Lower leg skin (tissue), 4 donors: Measurements from ENCODE around the gene KIF18B. TPM values are rescaled to one million over a fixed set of nuclear protein-coding genes. Genes with fewer than 3 reads are reported as not detected.

Experiments
- DNase-seq, 2 donors: peaks; one replicate each; pipeline ENCODE4 v3.0.0-alpha.2; 2019; ENCODE audit warnings: low spot score in 2 of 2
- H3K4me3 ChIP-seq: fragments of 200-600 bp; sonication (generic); 2 replicates; pipeline ENCODE4 v1.5.1; 2017; ENCODE audit warnings: mild to moderate bottlenecking, low read depth; ENCODE audit not compliant: poor library complexity, severe bottlenecking
- CTCF ChIP-seq, 3 donors: fragments of 450-650 bp; IDR thresholded peaks; one replicate each; pipeline ENCODE4 v1.5.1; 2016; ENCODE audit warnings: antibody characterized with exemption in 3 of 3, mild to moderate bottlenecking in 3 of 3, moderate library complexity in 2 of 3
- POLR2A ChIP-seq, 2 donors: fragments of 450-650 bp; IDR thresholded peaks; one replicate each; pipeline ENCODE4 v1.6.1; 2016 to 2017; ENCODE audit warnings: antibody characterized with exemption in 2 of 2, mild to moderate bottlenecking in 1 of 2, moderate library complexity in 1 of 2
- WGBS, 2 donors: methylation state at CpG; one replicate each; pipeline ENCODE4 v1.1.5; 2018; 5-methylcytosine and 5-hydroxymethylcytosine counted together
- intact Hi-C: fragments of 100-400 bp; cut with DNase I; formaldehyde crosslinking; loops from one replicate; pipeline ENCODE4 v1.15.0; 2023; ENCODE audit warnings: low total_unique reads
- microRNA-seq, 2 donors: library from miRNA; unstranded; fragments of <30 nt; microRNA quantifications; one replicate each; pipeline ENCODE4, GENCODE V29; 2016; ENCODE audit warnings: borderline replicate concordance in 2 of 2, borderline number of aligned reads in 1 of 2
- total RNA-seq, 4 donors: library from RNA; depleted of rRNA; stranded (reverse); fragments of >200 nt; gene quantifications; one replicate each; pipeline ENCODE4 v1.1.0, GENCODE V29; 2016

Gene KIF18B
- total RNA-seq, 4 donors from 2014 or later, result 1.0 to 2.4 (median 1.5) TPM

GRCh38 chr17:44878627-44879221 is 68.8 kb downstream of the KIF18B start:
- no peak for DNase-seq

DNA sequence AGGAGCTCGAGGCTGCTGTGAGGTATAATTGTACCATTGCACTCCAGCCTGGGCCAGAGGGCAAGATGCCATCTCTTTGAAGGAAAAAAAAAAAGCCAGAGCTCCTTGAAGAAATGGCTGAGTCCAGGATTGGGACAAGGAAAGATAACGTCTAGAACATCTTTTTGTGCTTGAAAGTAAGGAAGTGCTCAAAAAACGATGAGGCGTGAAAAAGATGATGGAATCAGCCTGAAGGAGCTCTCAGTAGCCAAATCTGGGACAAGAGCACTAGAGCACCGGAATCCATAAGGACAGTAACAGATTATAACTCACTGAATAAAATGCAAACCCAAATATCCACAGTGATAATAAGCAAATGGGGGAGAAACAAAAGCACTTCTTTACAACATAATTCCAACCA is 70.5 kb downstream of the KIF18B start:
- WGBS, 2 donors, result 84 to 85% methylated on average over 5 of the region's 5 CpGs
- no peak overlapping the region for H3K4me3 ChIP-seq
- TF ChIP-seq CTCF (IDR thresholded peaks at IDR 0.05) (no peak), POLR2A (IDR thresholded peaks at IDR 0.05) (no peak)
- DNase-seq, result no peak
- intact Hi-C loops, result loop anchor here (5.0 kb wide), 1 partner anchor 1100 kb away; no protein-coding TSS in a partner anchor

More at GRCh38 chr17:44878627-44879221, 68.8 kb downstream of the KIF18B start:
- intact Hi-C loops, result loop anchor here (5.0 kb wide), 1 partner anchor 1099 kb away; no protein-coding TSS in a partner anchor
- no peak for TF ChIP-seq POLR2A (IDR thresholded peaks at IDR 0.05)
- TF ChIP-seq CTCF (IDR thresholded peaks at IDR 0.05), result no peak
- WGBS, 2 donors, result 55 to 58% methylated on average over 6 of the region's 6 CpGs
- H3K4me3 ChIP-seq, result no peak overlapping the region

DNA sequence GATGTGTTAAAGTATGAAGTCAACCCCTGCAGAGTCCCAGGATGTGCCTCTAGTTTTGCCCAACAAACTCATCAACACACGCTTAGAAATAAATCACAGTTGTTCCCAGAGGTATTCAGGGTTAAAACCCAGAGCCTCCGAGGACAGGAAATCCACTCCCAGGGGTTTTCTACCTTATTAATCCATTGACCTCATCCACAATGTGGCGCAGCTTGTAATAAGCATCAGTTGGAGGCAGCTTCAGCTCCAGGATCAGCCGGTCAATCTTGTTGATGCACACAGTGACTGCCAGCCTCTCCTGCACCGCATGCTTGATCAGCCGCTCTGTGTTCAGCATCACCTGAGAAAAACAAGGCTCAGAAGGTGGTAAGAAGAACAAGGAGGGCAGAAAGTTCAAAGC is 71.8 kb downstream of the KIF18B start:
- no peak for TF ChIP-seq CTCF (IDR thresholded peaks at IDR 0.05)
- TF ChIP-seq POLR2A (IDR thresholded peaks at IDR 0.05), result no peak
- WGBS, 2 donors, result 93 to 97% methylated on average over 6 of the region's 6 CpGs
- intact Hi-C loops, result loop anchor here (5.0 kb wide), 1 partner anchor 1102 kb away; no protein-coding TSS in a partner anchor
- no peak overlapping the region for H3K4me3 ChIP-seq
- no peak for DNase-seq

Small RNA genes lying within 50 kb of the gene (microRNA-seq; reads per million reads assigned to microRNA genes)
- gene MIR6783, result 0 reads per million in 2 donors

Other genes with a start within 250 kb of the KIF18B start
- 1 to 10 TPM; 1.3 to 3.5 (median 2.1) TPM for gene DBF4B, start 239.1 kb downstream of the KIF18B start, total RNA-seq
- gene ADAM11, start 188.8 kb downstream of the KIF18B start, total RNA-seq, result 1 to 10 TPM in 3 of 4 donors, not detected in 1; 1.5 to 2.5 (median 2.3) TPM
- 1 to 10 TPM in 2 of 4 donors, under 1 TPM in 2; 0.25 to 4.6 (median 1.6) TPM for gene GJC1, start 117.5 kb downstream of the KIF18B start, total RNA-seq
- under 1 TPM in 1 of 4 donors, not detected in 3; 0.52 TPM for gene HIGD1B, start 99.9 kb downstream of the KIF18B start, total RNA-seq
- 10 to 100 TPM; 45.0 to 69.2 (median 51.5) TPM for gene EFTUD2, start 48.3 kb downstream of the KIF18B start, total RNA-seq
- gene GFAP, start 32.3 kb downstream of the KIF18B start, total RNA-seq, result under 1 TPM in 1 of 4 donors, not detected in 3; 0.25 TPM
- 1 to 10 TPM in 1 of 4 donors, under 1 TPM in 3; 0.21 to 1.4 (median 0.73) TPM for gene C1QL1, start 20.5 kb upstream of the KIF18B start, total RNA-seq
- 10 to 100 TPM; 47.9 to 70.2 (median 61.0) TPM for gene DCAKD, start 103.9 kb upstream of the KIF18B start, total RNA-seq
- gene NMT1, start 113.5 kb upstream of the KIF18B start, total RNA-seq, result 100 to 1,000 TPM in 1 of 4 donors, 10 to 100 TPM in 3; 37.3 to 101 (median 60.3) TPM
- 100 to 1,000 TPM in 3 of 4 donors, 10 to 100 TPM in 1; 65.7 to 180 (median 105) TPM for gene PLCD3, start 184.7 kb upstream of the KIF18B start, total RNA-seq
- gene ACBD4, start 187.9 kb upstream of the KIF18B start, total RNA-seq, result 10 to 100 TPM in 2 of 4 donors, 1 to 10 TPM in 2; 8.2 to 14.9 (median 10.1) TPM
- 10 to 100 TPM; 20.9 to 32.7 (median 25.0) TPM for gene HEXIM1, start 200.7 kb upstream of the KIF18B start, total RNA-seq
- 10 to 100 TPM in 1 of 4 donors, 1 to 10 TPM in 3; 2.4 to 16.7 (median 5.8) TPM for gene HEXIM2, start 214.1 kb upstream of the KIF18B start, total RNA-seq